Coronary artery (tissue), 2 donors: Measurements from ENCODE around the gene SLC12A6.
A peak's percentile ranks its signal among the peaks of the same experiment; 100 is the strongest.
"Not testable (repeated sequence)": the region's sequence is repeated elsewhere in the genome, so short reads cannot be mapped to it uniquely, and the experiment has no call there.

Experiments
- DNase-seq: peaks from one replicate; pipeline ENCODE4 v3.0.0-alpha.2; 2017; ENCODE audit warnings: low spot score
- H3K27ac ChIP-seq, 2 donors: fragments of 200-600 bp; sonication (generic); one replicate each; pipeline ENCODE4 v1.5.1; 2016 to 2019
- H3K4me3 ChIP-seq: fragments of 200-600 bp; sonication (generic); 2 replicates; pipeline ENCODE4 v1.5.1; 2016; ENCODE audit warnings: mild to moderate bottlenecking, moderate library complexity
- CTCF ChIP-seq: fragments of 200-600 bp; sonication (generic); IDR thresholded peaks from one replicate; pipeline ENCODE4 v1.5.1; 2019; ENCODE audit warnings: antibody characterized with exemption

The SLC12A6 gene

GRCh38 chr15:34337557-34338306 lies at the start of gene SLC12A6:
Gene SLC12A6, minus strand, starts transcription at chr15:34337781. Its CDS starts 1,101 bp downstream, at chr15:34336680.
- no peak for TF ChIP-seq CTCF
- Histone ChIP-seq H3K4me3 (peak within 1 kb of the TSS; percentile 98), H3K27ac (peak within 1 kb of the TSS; percentile 90 to 93)
- DNase-seq = peak; percentile 91

GRCh38 chr15:34381829-34382521 lies 44.4 kb upstream of the SLC12A6 start:
- not testable (repeated sequence) for DNase-seq, H3K27ac ChIP-seq, H3K4me3 ChIP-seq

- H3K27ac ChIP-seq, H3K4me3 ChIP-seq, DNase-seq: not testable (repeated sequence)
Measured at GRCh38 chr15:34380491-34380890, 42.9 kb upstream of the SLC12A6 start.

- Histone ChIP-seq H3K4me3 (no peak overlapping the region), H3K27ac (no peak overlapping the region)
- no peak for TF ChIP-seq CTCF
- no peak for DNase-seq
Measured at GRCh38 chr15:34376856-34377255, 39.3 kb upstream of the SLC12A6 start.

GRCh38 chr15:34375541-34375940 lies 38.0 kb upstream of the SLC12A6 start:
- not testable (repeated sequence) for H3K27ac ChIP-seq, DNase-seq, H3K4me3 ChIP-seq

GRCh38 chr15:34374816-34375215 lies 37.2 kb upstream of the SLC12A6 start:
- Histone ChIP-seq H3K4me3 (no peak overlapping the region), H3K27ac (no peak overlapping the region)
- TF ChIP-seq CTCF = no peak
- DNase-seq = no peak

GRCh38 chr15:34373951-34374350 lies 36.4 kb upstream of the SLC12A6 start:
- Histone ChIP-seq H3K27ac (no peak overlapping the region), H3K4me3 (no peak overlapping the region)
- no peak for DNase-seq
- TF ChIP-seq CTCF = no peak

- TF ChIP-seq CTCF = no peak
- H3K27ac ChIP-seq = no peak overlapping the region
- no peak for DNase-seq
- no peak overlapping the region for H3K4me3 ChIP-seq
Measured at GRCh38 chr15:34370643-34371042, 33.1 kb upstream of the SLC12A6 start.
